Spleen (tissue), 11 donors: Measurements from ENCODE around the gene LRRC7. TPM values are rescaled to one million over a fixed set of nuclear protein-coding genes. Genes with fewer than 3 reads are reported as not detected.

Experiments used
- DNase-seq: peaks from one replicate; pipeline ENCODE4 v3.0.0-alpha.2; 2020
- H3K27ac ChIP-seq, 8 donors: fragments of 200-600 bp; sonication (generic) in 7 of 8; 1 replicate in 4 of 8; 2 replicates in 4 of 8; pipeline versions ENCODE4 v1.5.0 to v1.8.0; 2016 to 2021; ENCODE audit warnings: inconsistent platforms in 4 of 8, mild to moderate bottlenecking in 4 of 8, moderate library complexity in 1 of 8
- H3K27me3 ChIP-seq, 7 donors: fragments of 200-600 bp; sonication (generic) in 6 of 7; replicated peaks in 1 of 7; 1 replicate in 4 of 7; 2 replicates in 3 of 7; pipeline versions ENCODE4 v1.5.0 to v1.8.0; 2016 to 2021; ENCODE audit warnings: inconsistent platforms in 3 of 7, mild to moderate bottlenecking in 1 of 7
- H3K36me3 ChIP-seq, 6 donors: fragments of 200-600 bp; sonication (generic) in 5 of 6; 1 replicate in 4 of 6; 2 replicates in 2 of 6; pipeline versions ENCODE4 v1.5.0 to v1.8.0; 2016 to 2021; ENCODE audit warnings: inconsistent platforms in 2 of 6
- H3K4me1 ChIP-seq, 6 donors: fragments of 200-600 bp; sonication (generic) in 5 of 6; 1 replicate in 3 of 6; 2 replicates in 3 of 6; pipeline versions ENCODE4 v1.5.0 to v1.8.0; 2016 to 2021; ENCODE audit warnings: inconsistent platforms in 3 of 6
- H3K4me3 ChIP-seq, 8 donors: fragments of 200-600 bp; sonication (generic) in 7 of 8; 1 replicate in 4 of 8; 2 replicates in 4 of 8; pipeline versions ENCODE4 v1.5.0 to v1.8.0; 2016 to 2021; ENCODE audit warnings: inconsistent platforms in 4 of 8, mild to moderate bottlenecking in 4 of 8, moderate library complexity in 2 of 8
- H3K9me3 ChIP-seq, 8 donors: fragments of 200-600 bp; sonication (generic) in 7 of 8; 1 replicate in 4 of 8; 2 replicates in 4 of 8; pipeline versions ENCODE4 v1.5.0 to v1.8.0; 2016 to 2021; ENCODE audit warnings: inconsistent platforms in 4 of 8
- CTCF ChIP-seq, 11 experiments: fragments of 200-600 bp in 7 of 11; fragments of 450-650 bp in 4 of 11; sonication (generic) in 4 of 11; IDR thresholded peaks in 8 of 11; conservative IDR thresholded peaks in 3 of 11; 1 replicate in 7 of 11; 2 replicates in 4 of 11; pipeline versions ENCODE4 v1.4.0 to v1.8.0; 2016 to 2021; ENCODE audit warnings: antibody characterized with exemption in 11 of 11, inconsistent platforms in 4 of 11, mild to moderate bottlenecking in 1 of 11
- POLR2A ChIP-seq, 3 donors: fragments of 450-650 bp; IDR thresholded peaks; one replicate each; pipeline ENCODE4 v1.5.1; 2017; ENCODE audit warnings: antibody characterized with exemption in 3 of 3, mild to moderate bottlenecking in 1 of 3
- POLR2AphosphoS5 ChIP-seq, 3 donors: sonication (generic); formaldehyde crosslinking; IDR thresholded peaks; one replicate each; pipeline ENCODE4 v1.5.1; 2017; ENCODE audit warnings: antibody characterized with exemption in 3 of 3
- WGBS, 5 donors: extraction: QIAGEN DNeasy Blood & Tissue Kit in 3 of 5; methylation state at CpG; one replicate each; pipeline versions ENCODE4 v1.1.5 to v1.1.7; 2013 to 2018; 5-methylcytosine and 5-hydroxymethylcytosine counted together
- intact Hi-C: fragments of 100-400 bp; cut with DNase I; formaldehyde crosslinking; loops from one replicate; pipeline ENCODE4 v1.15.0; 2023; ENCODE audit warnings: low total_unique reads
- polyA plus RNA-seq, 3 donors: library from polyadenylated mRNA; stranded (reverse); fragments of 200-250 nt; gene quantifications; one replicate each; pipeline ENCODE4 v1.2.1, GENCODE V29; 2013
- total RNA-seq, 7 donors: library from RNA; depleted of rRNA in 3 of 7; stranded (reverse); fragments of >200 nt in 3 of 7; fragmentation: NEBNext Ultra II Directional in 4 of 7; extraction: Animal tissue kit (Norgen Biotek cat#: 25700) in 4 of 7; gene quantifications; one replicate each; pipeline versions ENCODE4 v1.1.0 to v1.2.1, GENCODE V29; 2016 to 2021
- donor health status: healthy with polysubstance abuse.
- donor health status: DM: no; HTN: no; CAD: no; lungs with moderate emphysema.
- donor health status: DM: no; HTN: no; CAD: no.
- donor health status: Bipolar disorder and iron deficiency.
- donor health status: healthy.
- donor health status: DM: no; HTN: no; CAD: no.
- donor health status: DM: yes; HTN: yes; CAD: no.

The LRRC7 gene
- total and polyA plus RNA-seq, 10 donors = 0.02 to 0.63 (median 0.13) TPM; not detected in 4

- no peak for TF ChIP-seq POLR2A (IDR thresholded peaks at IDR 0.05)
- DNase-seq = no peak
- H3K27me3 ChIP-seq = no peaks in the 10 kb centered on the region
- H3K36me3 ChIP-seq = no peaks in the 10 kb centered on the region
- no peaks in the 10 kb centered on the region for H3K4me1 ChIP-seq
- no peak overlapping the region for H3K4me3 ChIP-seq
- H3K9me3 ChIP-seq = no peaks in the 10 kb centered on the region
- intact Hi-C loops = no loop called here
- 46 to 74% (median 58%) methylated on average over 2 of the region's 2 CpGs for WGBS, 5 donors
- H3K27ac ChIP-seq = no peak overlapping the region
These were observed 17.9 kb downstream of the LRRC7 start for GRCh38 chr1:69585666-69586065.

GRCh38 chr1:69587391-69587790 lies 19.7 kb downstream of the LRRC7 start:
- no peak for DNase-seq
- Histone ChIP-seq H3K4me3 (no peak overlapping the region), H3K4me1 (no peaks in the 10 kb centered on the region), H3K27me3 (no peaks in the 10 kb centered on the region), H3K36me3 (no peaks in the 10 kb centered on the region), H3K27ac (no peak overlapping the region), H3K9me3 (no peaks in the 10 kb centered on the region)
- TF ChIP-seq CTCF (IDR thresholded peaks at IDR 0.05 in 8 of 11, conservative IDR thresholded peaks at IDR 0.05 in 3 of 11) = no peak
- no peak for TF ChIP-seq POLR2A (IDR thresholded peaks at IDR 0.05)
- TF ChIP-seq POLR2AphosphoS5 (IDR thresholded peaks at IDR 0.05) = no peak
- intact Hi-C loops = no loop called here
- 55 to 75% (median 72%) methylated on average over 5 of the region's 5 CpGs for WGBS, 5 donors

- Histone ChIP-seq H3K27ac (no peak overlapping the region), H3K4me1 (no peaks in the 10 kb centered on the region), H3K4me3 (no peak overlapping the region), H3K27me3 (no peaks in the 10 kb centered on the region), H3K36me3 (no peaks in the 10 kb centered on the region), H3K9me3 (no peaks in the 10 kb centered on the region)
- no peak for DNase-seq
- WGBS, 5 donors = 83 to 93% (median 90%) methylated on average over 1 of the region's 1 CpG
- TF ChIP-seq POLR2AphosphoS5 (IDR thresholded peaks at IDR 0.05) = no peak
- TF ChIP-seq CTCF (IDR thresholded peaks at IDR 0.05 in 8 of 11, conservative IDR thresholded peaks at IDR 0.05 in 3 of 11) = no peak
- TF ChIP-seq POLR2A (IDR thresholded peaks at IDR 0.05) = no peak
- intact Hi-C loops = no loop called here
These were observed 22.1 kb downstream of the LRRC7 start for GRCh38 chr1:69589799-69590198.

GRCh38 chr1:69592341-69592740 lies 24.6 kb downstream of the LRRC7 start:
- TF ChIP-seq POLR2A (IDR thresholded peaks at IDR 0.05) (no peak), CTCF (IDR thresholded peaks at IDR 0.05 in 8 of 11, conservative IDR thresholded peaks at IDR 0.05 in 3 of 11) (no peak), POLR2AphosphoS5 (IDR thresholded peaks at IDR 0.05) (no peak)
- intact Hi-C loops = no loop called here
- no peaks in the 10 kb centered on the region for H3K36me3 ChIP-seq
- DNase-seq = no peak
- H3K27me3 ChIP-seq = no peaks in the 10 kb centered on the region
- no peak overlapping the region for H3K4me3 ChIP-seq
- H3K4me1 ChIP-seq = no peaks in the 10 kb centered on the region
- no peaks in the 10 kb centered on the region for H3K9me3 ChIP-seq
- 77 to 85% (median 81%) methylated on average over 6 of the region's 6 CpGs for WGBS, 5 donors
- no peak overlapping the region for H3K27ac ChIP-seq

- DNase-seq = no peak
- Histone ChIP-seq H3K9me3 (no peaks in the 10 kb centered on the region), H3K27me3 (no peaks in the 10 kb centered on the region), H3K36me3 (no peaks in the 10 kb centered on the region), H3K4me3 (no peak overlapping the region), H3K4me1 (no peaks in the 10 kb centered on the region), H3K27ac (no peak overlapping the region)
- 84 to 94% (median 88%) methylated on average over 2 of the region's 2 CpGs for WGBS, 5 donors
- TF ChIP-seq POLR2A (IDR thresholded peaks at IDR 0.05) = no peak
- TF ChIP-seq POLR2AphosphoS5 (IDR thresholded peaks at IDR 0.05) = no peak
- no peak for TF ChIP-seq CTCF (IDR thresholded peaks at IDR 0.05 in 8 of 11, conservative IDR thresholded peaks at IDR 0.05 in 3 of 11)
- intact Hi-C loops = no loop called here
These were observed 27.8 kb downstream of the LRRC7 start for GRCh38 chr1:69595486-69595885.
